ENCODE results near the gene TMED10. TPM values are rescaled to one million over a fixed set of nuclear protein-coding genes. Genes with fewer than 3 reads are reported as not detected.

The TMED10 gene
- polyA plus RNA-seq, 3 donors = 73.3 to 243 (median 215) TPM

Other genes starting within 250 kb of the TMED10 start
- gene PGF, start 221.0 kb downstream of the TMED10 start, polyA plus RNA-seq = 1 to 10 TPM; 2.9 to 6.2 (median 3.4) TPM
- gene EIF2B2, start 173.7 kb downstream of the TMED10 start, polyA plus RNA-seq = 10 to 100 TPM; 22.8 to 41.3 (median 28.9) TPM
- 1 to 10 TPM; 5.1 to 8.9 (median 6.6) TPM for gene MLH3, start 125.1 kb downstream of the TMED10 start, polyA plus RNA-seq
- 10 to 100 TPM in 1 of 3 donors, 1 to 10 TPM in 2; 6.8 to 19.5 (median 7.9) TPM for gene ACYP1, start 112.6 kb downstream of the TMED10 start, polyA plus RNA-seq
- gene ZC2HC1C, start 107.0 kb downstream of the TMED10 start, polyA plus RNA-seq = 1 to 10 TPM in 2 of 3 donors, under 1 TPM in 1; 0.88 to 5.5 (median 3.6) TPM
- gene NEK9, start 49.6 kb downstream of the TMED10 start, polyA plus RNA-seq = 10 to 100 TPM; 15.9 to 37.8 (median 33.0) TPM
- gene FOS, start 102.2 kb upstream of the TMED10 start, polyA plus RNA-seq = 1,000 to 10,000 TPM in 2 of 3 donors, 100 to 1,000 TPM in 1; 170 to 1,921 (median 1,284) TPM

All from adipose tissue (tissue), 3 donors.